ENCODE results near the gene ANK2. TPM values are rescaled to one million over a fixed set of nuclear protein-coding genes. Genes with fewer than 3 reads are reported as not detected.

Gene ANK2
- total and polyA plus RNA-seq, 2 of the 13 experiments (the other 11 are each of a cell fraction or from before 2014, with no cell fraction given), result 2.7 to 15.1 TPM

GRCh38 chr4:113317523-113317922 is 268.1 kb downstream of the ANK2 start:
- FAIRE-seq, result no peak
- intact Hi-C loops (cut with micrococcal nuclease; ENCODE audit: unreplicated experiment), result no loop called here
- no peaks in the 10 kb centered on the region; a peak in 1 of 5 replicates for H3K27me3 ChIP-seq (ENCODE audit: control insufficient read depth in 1 of 2, insufficient read depth in 2 of 2, low read length in 2 of 2)
- ATAC-seq, result no peak
- CTCF ChIA-PET (ENCODE audit: low intra/inter-chr PET ratio, low total read pairs), result no interaction called here
- H3K4me2 ChIP-seq (ENCODE audit: low read depth, low read length), result no peak overlapping the region
- DNase-seq (ENCODE audit: low spot score), result no peak
- TF ChIP-seq ZNF672 (CRISPR knock-in tag; IDR thresholded peaks at IDR 0.05), result no peak
- TF ChIP-seq REL (CRISPR knock-in tag; conservative IDR thresholded peaks at IDR 0.05), result no peak
- no peak for TF ChIP-seq ZNF337 (CRISPR knock-in tag; IDR thresholded peaks at IDR 0.05; ENCODE audit: borderline replicate concordance, low read depth)
- TF ChIP-seq KDM4B (CRISPR knock-in tag; IDR thresholded peaks at IDR 0.05), result no peak
- no peak for TF ChIP-seq KDM5B (CRISPR knock-in tag; IDR thresholded peaks at IDR 0.05; ENCODE audit: borderline replicate concordance)
- TF ChIP-seq NFKB2 (CRISPR knock-in tag; IDR thresholded peaks at IDR 0.05; ENCODE audit: borderline replicate concordance), result no peak
- no peak for TF ChIP-seq TBX3 (IDR thresholded peaks at IDR 0.05; ENCODE audit: borderline replicate concordance)
- TF ChIP-seq ARNT (IDR thresholded peaks at IDR 0.05), result no peak
- no peak for TF ChIP-seq MEF2D (CRISPR knock-in tag; IDR thresholded peaks at IDR 0.05)
- no peak for TF ChIP-seq MIER3 (CRISPR knock-in tag; IDR thresholded peaks at IDR 0.05; ENCODE audit: borderline replicate concordance)
- TF ChIP-seq HINFP (CRISPR knock-in tag; IDR thresholded peaks at IDR 0.05; ENCODE audit: low read depth), result no peak
- no peak for TF ChIP-seq THAP9 (CRISPR knock-in tag; IDR thresholded peaks at IDR 0.05; ENCODE audit: borderline replicate concordance)
- TF ChIP-seq U2AF1 (optimal IDR thresholded peaks at IDR 0.05; ENCODE audit: low read depth, low read length), result no peak
- no peak for TF ChIP-seq ZBTB7B (CRISPR knock-in tag; IDR thresholded peaks at IDR 0.05)
- no peak for TF ChIP-seq NCOR1 (IDR thresholded peaks at IDR 0.05; ENCODE audit: borderline replicate concordance, low read length)
- no peaks in the 10 kb centered on the region; a peak in 1 of 5 replicates for H3K36me3 ChIP-seq (replicated peaks in 1 of 2; ENCODE audit: control insufficient read depth in 1 of 2, insufficient read depth in 2 of 2, low read length in 2 of 2)
- H3K79me2 ChIP-seq (ENCODE audit: insufficient read depth, low read length), result no peaks in the 10 kb centered on the region
- no peak overlapping the region for H3K4me3 ChIP-seq (replicated peaks in 1 of 3; ENCODE audit: insufficient read depth in 1 of 3, low read depth in 2 of 3, low read length in 3 of 3)
- no TSS peak for BruUV-seq (replicated peaks)
- H3K9ac ChIP-seq (ENCODE audit: insufficient read depth, low read depth, low read length), result no peak overlapping the region
- no peaks in the 10 kb centered on the region for H3K9me3 ChIP-seq (ENCODE audit: low read length)
- no peaks in the 10 kb centered on the region for H3K4me1 ChIP-seq (ENCODE audit: insufficient read depth, low read length)
- in situ Hi-C loops (cut with HindIII; ENCODE audit: extremely low pct_ligation_motif_present, low pct_unique_long_range_greater_than_20kb), result no loop called here
- H3K27ac ChIP-seq (ENCODE audit: extremely low read length, insufficient read depth, low read length), result no peak overlapping the region
- POLR2A ChIA-PET, result no interaction called here
- H4K20me1 ChIP-seq (ENCODE audit: insufficient read depth, low read length), result no peaks in the 10 kb centered on the region
- H2AFZ ChIP-seq (ENCODE audit: low read length), result no peak overlapping the region
- 77% methylated on average over 5 of the region's 5 CpGs for WGBS (ENCODE audit: low lambda C conversion rate)
